K562 (cell line): Measurements from ENCODE around the gene SNW1. TPM values are rescaled to one million over a fixed set of nuclear protein-coding genes. Genes with fewer than 3 reads are reported as not detected.

Source experiments
- ESRRA ChIP-seq: fragments of 450-650 bp; IDR thresholded peaks from 2 replicates; pipeline ENCODE4 v1.6.1; 2014; ENCODE audit warnings: low read depth, mild to moderate bottlenecking, moderate library complexity, borderline replicate concordance
- POLR2H ChIP-seq: IDR thresholded peaks from 2 replicates; pipeline ENCODE4 v1.6.1; 2016; ENCODE audit warnings: missing genetic modification characterization, low read depth, mild to moderate bottlenecking, control low read depth, missing compliant biosample characterization, moderate library complexity
- SMAD1 ChIP-seq: fragments of 150-350 bp; IDR thresholded peaks from 2 replicates; pipeline ENCODE4 v1.6.1; 2014; ENCODE audit warnings: low read length, low read depth; ENCODE audit not compliant: partially characterized antibody
- ZC3H11A ChIP-seq: IDR thresholded peaks from 2 replicates; pipeline ENCODE4 v1.6.1; 2012; ENCODE audit warnings: low read depth, low read length, improper control_type of control experiment
- ZNF184 ChIP-seq: sonication (generic); formaldehyde crosslinking; IDR thresholded peaks from 2 replicates; pipeline ENCODE4 v1.5.0; 2020; ENCODE audit warnings: missing genetic modification reagents
- polyA plus RNA-seq, 8 experiments: library from polyadenylated mRNA; depleted of rRNA in 4 of 8; stranded (reverse) in 5 of 8; unstranded in 3 of 8; fragments of >200 nt; fragmentation: Nextera tagmentation in 2 of 8; fragmentation: Illumina TruSeq in 1 of 8; extraction: Ambion mirVana in 2 of 8; extraction: Trizol in 1 of 8; gene quantifications; 2 replicates each; pipeline versions ENCODE4 v1.2.1 to v1.2.3, GENCODE V29; 2011 to 2014; ENCODE audit warnings: inconsistent platforms in 1 of 8, missing spikeins in 1 of 8
- total RNA-seq, 7 experiments: library from RNA; depleted of rRNA in 6 of 7; stranded (reverse); fragments of >200 nt in 6 of 7; fragmentation: Illumina TruSeq in 2 of 7; extraction: Trizol in 2 of 7; gene quantifications; 2 replicates each; pipeline versions ENCODE4 v1.2.1 to v1.2.3, GENCODE V29; 2011 to 2021; ENCODE audit warnings: low replicate concordance in 1 of 7
- TF ChIP-seq, protein P1 (sequence below): fragments of 250-450 bp; sonication (Bioruptor Pico); IDR thresholded peaks from 2 replicates; pipeline ENCODE4 v1.5.0; 2021; ENCODE audit warnings: mild to moderate bottlenecking, borderline replicate concordance
- TF ChIP-seq, protein P2 (sequence below): fragments of 450-650 bp; IDR thresholded peaks from 2 replicates; pipeline ENCODE4 v1.6.1; 2016; ENCODE audit warnings: borderline replicate concordance
- TF ChIP-seq, protein P3 (sequence below): fragments of 200-800 bp; sonication (Bioruptor generic); IDR thresholded peaks from 2 replicates; pipeline ENCODE4 v1.6.1; 2016; ENCODE audit warnings: missing genetic modification characterization, missing compliant biosample characterization

The SNW1 gene
- total and polyA plus RNA-seq, 9 of the 15 experiments (the other 6 are each of a cell fraction or from before 2014, with no cell fraction given) = 64.4 to 143 (median 98.2) TPM

DNA sequence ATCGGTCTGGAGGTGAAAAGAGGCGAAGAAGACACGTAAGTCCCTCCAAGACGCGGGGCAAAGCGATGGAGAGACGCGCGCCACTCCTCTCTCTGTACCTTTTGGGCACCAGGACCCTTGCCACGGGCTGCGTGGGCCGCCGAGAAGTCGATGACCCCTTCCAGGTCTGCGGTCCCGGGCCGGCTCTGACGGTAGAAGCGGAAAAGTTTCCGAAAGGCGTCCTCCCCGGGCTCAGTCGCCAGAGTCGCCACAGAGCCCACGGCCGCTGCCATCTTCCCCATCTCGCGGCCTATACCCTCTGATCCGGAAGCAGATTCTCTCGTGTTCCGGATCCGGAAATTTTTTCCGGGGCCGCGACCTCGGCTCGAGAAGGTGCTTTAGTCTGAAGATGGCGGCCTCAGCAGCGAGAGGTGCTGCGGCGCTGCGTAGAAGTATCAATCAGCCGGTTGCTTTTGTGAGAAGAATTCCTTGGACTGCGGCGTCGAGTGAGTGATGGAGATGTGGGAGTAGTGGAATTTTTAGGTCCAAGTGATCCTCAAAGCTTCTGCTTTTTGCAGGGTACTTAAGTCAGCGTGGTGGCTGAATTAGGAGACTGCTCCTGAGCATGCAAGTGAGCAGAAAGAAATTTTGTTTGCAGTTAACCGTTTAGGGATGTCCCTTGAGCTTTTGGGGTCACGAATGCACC, 53.1 kb downstream of the SNW1 start, which contains the start of the genes ALKBH1 and SLIRP (continued):
- TF ChIP-seq, protein P1, sequence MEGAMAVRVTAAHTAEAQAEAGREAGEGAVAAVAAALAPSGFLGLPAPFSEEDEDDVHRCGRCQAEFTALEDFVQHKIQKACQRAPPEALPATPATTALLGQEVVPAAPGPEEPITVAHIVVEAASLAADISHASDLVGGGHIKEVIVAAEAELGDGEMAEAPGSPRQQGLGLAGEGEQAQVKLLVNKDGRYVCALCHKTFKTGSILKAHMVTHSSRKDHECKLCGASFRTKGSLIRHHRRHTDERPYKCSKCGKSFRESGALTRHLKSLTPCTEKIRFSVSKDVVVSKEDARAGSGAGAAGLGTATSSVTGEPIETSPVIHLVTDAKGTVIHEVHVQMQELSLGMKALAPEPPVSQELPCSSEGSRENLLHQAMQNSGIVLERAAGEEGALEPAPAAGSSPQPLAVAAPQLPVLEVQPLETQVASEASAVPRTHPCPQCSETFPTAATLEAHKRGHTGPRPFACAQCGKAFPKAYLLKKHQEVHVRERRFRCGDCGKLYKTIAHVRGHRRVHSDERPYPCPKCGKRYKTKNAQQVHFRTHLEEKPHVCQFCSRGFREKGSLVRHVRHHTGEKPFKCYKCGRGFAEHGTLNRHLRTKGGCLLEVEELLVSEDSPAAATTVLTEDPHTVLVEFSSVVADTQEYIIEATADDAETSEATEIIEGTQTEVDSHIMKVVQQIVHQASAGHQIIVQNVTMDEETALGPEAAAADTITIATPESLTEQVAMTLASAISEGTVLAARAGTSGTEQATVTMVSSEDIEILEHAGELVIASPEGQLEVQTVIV = no peak
- TF ChIP-seq ZC3H11A (no peak), ESRRA (peak; percentile 94), SMAD1 (peak; percentile 33), ZNF184 (CRISPR knock-in tag) (no peak), POLR2H (peak; percentile 84)
- TF ChIP-seq, protein P2, sequence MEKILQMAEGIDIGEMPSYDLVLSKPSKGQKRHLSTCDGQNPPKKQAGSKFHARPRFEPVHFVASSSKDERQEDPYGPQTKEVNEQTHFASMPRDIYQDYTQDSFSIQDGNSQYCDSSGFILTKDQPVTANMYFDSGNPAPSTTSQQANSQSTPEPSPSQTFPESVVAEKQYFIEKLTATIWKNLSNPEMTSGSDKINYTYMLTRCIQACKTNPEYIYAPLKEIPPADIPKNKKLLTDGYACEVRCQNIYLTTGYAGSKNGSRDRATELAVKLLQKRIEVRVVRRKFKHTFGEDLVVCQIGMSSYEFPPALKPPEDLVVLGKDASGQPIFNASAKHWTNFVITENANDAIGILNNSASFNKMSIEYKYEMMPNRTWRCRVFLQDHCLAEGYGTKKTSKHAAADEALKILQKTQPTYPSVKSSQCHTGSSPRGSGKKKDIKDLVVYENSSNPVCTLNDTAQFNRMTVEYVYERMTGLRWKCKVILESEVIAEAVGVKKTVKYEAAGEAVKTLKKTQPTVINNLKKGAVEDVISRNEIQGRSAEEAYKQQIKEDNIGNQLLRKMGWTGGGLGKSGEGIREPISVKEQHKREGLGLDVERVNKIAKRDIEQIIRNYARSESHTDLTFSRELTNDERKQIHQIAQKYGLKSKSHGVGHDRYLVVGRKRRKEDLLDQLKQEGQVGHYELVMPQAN = peak; percentile 56; the same call in 1 of the 2 replicates
- TF ChIP-seq, protein P3, sequence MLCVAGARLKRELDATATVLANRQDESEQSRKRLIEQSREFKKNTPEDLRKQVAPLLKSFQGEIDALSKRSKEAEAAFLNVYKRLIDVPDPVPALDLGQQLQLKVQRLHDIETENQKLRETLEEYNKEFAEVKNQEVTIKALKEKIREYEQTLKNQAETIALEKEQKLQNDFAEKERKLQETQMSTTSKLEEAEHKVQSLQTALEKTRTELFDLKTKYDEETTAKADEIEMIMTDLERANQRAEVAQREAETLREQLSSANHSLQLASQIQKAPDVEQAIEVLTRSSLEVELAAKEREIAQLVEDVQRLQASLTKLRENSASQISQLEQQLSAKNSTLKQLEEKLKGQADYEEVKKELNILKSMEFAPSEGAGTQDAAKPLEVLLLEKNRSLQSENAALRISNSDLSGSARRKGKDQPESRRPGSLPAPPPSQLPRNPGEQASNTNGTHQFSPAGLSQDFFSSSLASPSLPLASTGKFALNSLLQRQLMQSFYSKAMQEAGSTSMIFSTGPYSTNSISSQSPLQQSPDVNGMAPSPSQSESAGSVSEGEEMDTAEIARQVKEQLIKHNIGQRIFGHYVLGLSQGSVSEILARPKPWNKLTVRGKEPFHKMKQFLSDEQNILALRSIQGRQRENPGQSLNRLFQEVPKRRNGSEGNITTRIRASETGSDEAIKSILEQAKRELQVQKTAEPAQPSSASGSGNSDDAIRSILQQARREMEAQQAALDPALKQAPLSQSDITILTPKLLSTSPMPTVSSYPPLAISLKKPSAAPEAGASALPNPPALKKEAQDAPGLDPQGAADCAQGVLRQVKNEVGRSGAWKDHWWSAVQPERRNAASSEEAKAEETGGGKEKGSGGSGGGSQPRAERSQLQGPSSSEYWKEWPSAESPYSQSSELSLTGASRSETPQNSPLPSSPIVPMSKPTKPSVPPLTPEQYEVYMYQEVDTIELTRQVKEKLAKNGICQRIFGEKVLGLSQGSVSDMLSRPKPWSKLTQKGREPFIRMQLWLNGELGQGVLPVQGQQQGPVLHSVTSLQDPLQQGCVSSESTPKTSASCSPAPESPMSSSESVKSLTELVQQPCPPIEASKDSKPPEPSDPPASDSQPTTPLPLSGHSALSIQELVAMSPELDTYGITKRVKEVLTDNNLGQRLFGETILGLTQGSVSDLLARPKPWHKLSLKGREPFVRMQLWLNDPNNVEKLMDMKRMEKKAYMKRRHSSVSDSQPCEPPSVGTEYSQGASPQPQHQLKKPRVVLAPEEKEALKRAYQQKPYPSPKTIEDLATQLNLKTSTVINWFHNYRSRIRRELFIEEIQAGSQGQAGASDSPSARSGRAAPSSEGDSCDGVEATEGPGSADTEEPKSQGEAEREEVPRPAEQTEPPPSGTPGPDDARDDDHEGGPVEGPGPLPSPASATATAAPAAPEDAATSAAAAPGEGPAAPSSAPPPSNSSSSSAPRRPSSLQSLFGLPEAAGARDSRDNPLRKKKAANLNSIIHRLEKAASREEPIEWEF (CRISPR knock-in tag) = no peak
